Raji (cell line): ENCODE measurements around the gene MGRN1.

Experiments used
- POLR2A ChIP-seq: IDR thresholded peaks from 2 replicates; pipeline ENCODE4 v1.6.1; 2011; ENCODE audit warnings: low read depth, low read length, control low read depth; ENCODE audit not compliant: insufficient read depth

MGRN1 gene

DNA sequence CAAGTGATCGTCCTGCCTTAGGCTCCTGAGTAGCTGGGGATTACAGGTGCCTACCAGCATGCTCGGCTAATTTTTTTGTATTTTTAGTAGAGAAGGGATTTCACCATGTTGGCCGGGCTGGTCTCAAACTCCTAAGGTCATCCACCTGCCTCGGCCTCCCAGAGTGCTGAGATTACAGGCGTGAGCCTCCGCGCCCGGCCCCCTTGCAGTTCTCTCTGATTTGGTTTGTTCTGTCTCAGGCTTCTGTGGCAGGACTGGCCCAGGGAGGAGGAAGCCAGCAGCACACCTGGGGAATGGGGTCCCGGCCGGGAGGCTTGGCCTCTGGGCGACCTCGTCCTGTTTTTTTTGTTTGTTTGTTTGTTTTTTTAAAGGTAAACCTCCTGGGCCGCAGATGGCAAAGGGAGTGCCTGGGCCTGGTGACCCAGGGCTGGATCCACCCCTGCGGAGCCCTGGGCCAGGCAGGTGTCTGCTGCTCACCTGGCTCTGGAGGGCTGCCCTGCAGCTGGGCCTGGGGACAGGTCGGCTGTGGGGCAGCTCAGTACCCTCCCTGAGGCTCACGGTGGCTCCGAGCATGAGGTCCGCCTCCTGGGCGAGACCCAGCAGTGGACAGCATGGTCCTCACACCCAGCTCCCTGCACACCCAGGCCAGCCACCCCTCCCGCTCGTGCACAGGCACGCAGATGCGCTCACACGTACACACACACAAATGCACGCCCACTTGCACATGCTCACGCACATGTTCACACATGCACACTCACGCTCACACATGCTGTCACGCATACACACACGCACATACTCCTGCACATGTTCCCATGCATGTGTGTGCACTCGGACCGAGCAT is 65.5 kb downstream of the MGRN1 start:
- no peak for TF ChIP-seq POLR2A

- TF ChIP-seq POLR2A, result no peak
Measured at GRCh38 chr16:4690946-4691665, 66.5 kb downstream of the MGRN1 start.

GRCh38 chr16:4691666-4692412 is 67.2 kb downstream of the MGRN1 start:
- no peak for TF ChIP-seq POLR2A

DNA sequence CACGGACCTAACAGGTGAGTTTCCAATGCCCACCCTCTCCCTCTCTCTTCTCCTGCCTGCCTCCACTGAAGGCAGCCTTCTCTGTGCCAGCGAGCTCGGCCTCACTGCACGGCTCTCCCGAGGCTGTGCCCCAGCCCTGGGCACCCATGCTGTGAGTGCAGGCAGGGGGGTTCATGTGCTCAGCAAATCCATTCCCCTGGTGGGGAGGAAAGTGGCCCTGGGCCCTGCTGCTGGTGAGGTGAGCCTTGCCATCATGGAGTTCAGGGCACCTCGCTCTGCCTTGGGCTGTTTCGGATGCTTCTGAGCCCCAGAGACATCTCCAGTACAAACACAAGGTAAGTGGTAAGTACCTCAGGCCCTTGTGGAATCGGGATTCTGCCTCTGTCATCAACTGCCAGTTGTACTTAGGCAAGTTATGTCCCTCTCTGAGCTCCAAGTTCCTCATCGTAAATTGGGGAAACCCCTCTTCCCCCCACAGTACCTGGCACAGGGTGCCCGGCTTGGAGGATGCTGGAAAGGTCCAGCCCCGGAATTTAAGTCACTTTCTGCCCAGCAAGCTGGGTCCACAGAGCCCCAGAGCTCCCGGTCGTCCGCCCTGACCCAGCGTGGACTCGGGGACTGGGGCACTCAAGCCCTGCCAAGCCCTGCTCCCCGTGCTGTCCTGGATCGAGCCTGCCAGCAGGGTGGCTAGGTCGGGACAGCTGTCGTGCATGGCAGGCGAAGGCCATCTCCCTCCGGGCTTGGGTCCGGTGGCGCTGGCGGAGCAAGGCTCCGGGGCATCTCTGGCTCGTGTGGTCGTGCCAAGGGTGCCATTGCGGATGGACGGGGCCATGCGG is 68.1 kb downstream of the MGRN1 start:
- no peak for TF ChIP-seq POLR2A

DNA sequence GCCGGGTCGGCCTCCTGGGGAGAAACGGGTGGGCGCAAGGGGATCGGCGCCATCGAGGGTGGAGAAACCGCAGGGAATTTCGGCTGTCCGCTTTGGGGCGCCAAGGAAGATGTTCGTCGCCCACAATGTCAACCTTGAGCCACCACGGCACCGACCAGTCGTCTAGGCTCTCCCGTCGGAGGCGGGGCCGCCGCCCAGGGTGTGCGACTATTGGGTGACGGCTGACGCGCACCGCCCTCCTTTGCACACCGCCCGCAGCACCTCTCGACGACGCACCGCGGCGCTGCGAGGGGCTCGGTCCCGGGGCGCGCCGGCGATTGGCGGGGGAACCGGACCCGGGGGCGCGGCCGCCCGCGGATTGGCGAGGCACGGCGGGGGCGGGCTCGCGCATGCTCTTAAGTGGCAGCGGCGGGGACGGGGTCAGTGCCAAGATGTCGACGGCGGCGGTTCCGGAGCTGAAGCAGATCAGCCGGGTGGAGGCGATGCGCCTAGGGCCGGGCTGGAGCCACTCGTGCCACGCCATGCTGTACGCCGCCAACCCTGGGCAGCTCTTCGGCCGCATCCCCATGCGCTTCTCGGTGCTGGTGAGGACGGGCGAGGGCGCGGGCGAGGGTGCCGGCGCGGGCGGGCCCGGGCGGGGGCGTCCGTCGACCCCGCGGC is 68.8 kb downstream of the MGRN1 start, which contains the start of gene NUDT16L1:
Gene NUDT16L1 (plus strand): TSS at position 267 of the 660 bp plus-strand sequence. CDS start 165 bp downstream, at position 432.
- peak; percentile 87 for TF ChIP-seq POLR2A

DNA sequence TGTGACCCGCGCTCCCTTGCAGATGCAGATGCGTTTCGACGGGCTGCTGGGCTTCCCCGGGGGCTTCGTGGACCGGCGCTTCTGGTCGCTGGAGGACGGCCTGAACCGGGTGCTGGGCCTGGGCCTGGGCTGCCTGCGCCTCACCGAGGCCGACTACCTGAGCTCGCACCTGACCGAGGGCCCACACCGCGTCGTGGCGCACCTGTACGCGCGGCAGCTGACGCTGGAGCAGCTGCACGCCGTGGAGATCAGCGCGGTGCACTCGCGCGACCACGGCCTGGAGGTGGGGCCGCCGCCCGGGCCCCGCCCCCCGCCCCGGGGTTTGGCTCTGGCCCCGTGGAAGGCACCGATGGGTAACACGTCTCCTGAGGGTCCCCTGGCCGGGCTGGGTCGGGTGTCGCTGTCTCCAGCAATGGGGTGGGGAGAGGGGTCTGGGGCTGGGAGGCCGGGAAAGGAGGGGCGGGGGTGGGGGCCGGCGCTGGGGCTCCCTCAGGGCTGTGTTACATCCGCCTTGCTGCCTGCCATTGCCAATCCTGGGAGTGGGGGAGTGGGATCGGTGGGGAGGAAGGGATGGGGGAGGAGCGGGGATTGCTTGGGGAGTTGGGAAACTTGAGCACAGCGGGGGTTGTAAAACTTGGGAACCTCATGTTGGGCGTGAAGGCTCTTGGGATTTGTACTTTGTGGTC is 69.5 kb downstream of the MGRN1 start:
- no peak; the same call in 1 of the 2 replicates for TF ChIP-seq POLR2A

GRCh38 chr16:4694642-4695451 is 70.2 kb downstream of the MGRN1 start:
- no peak for TF ChIP-seq POLR2A

DNA sequence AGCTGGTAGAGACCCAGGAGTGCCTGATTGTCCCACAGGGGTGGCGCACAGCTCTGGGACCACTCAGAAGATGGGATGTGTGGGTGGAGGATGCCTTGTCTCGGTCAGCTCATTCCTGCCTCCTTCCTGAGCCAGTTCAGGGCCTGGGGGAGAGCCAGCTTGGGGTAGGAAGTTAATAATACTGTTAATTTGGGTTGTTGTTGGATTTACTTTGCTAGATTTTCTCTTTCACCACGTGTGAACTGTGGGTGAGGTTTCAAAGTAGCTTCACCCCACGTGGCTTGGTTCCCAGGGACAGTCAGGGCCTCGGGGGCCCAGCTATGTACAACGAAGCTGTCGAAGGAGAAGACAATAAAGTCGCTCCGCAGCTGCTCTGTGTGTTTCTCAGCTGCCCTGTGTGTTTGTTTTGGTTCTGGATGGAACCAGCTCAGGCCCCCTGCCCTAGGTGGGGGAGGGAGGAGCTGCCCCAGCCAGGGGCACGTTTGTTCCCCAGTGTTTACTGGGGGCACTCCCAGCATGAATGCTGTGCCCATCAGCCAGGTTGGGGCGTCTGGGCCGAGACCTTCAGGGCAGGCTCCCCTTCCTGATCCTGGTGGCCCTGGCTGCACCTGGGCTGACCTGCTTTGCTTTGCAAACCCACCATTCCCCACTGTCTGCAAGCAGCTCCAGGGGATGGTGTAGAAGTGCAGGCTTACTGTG is 71.0 kb downstream of the MGRN1 start:
- no peak for TF ChIP-seq POLR2A

DNA sequence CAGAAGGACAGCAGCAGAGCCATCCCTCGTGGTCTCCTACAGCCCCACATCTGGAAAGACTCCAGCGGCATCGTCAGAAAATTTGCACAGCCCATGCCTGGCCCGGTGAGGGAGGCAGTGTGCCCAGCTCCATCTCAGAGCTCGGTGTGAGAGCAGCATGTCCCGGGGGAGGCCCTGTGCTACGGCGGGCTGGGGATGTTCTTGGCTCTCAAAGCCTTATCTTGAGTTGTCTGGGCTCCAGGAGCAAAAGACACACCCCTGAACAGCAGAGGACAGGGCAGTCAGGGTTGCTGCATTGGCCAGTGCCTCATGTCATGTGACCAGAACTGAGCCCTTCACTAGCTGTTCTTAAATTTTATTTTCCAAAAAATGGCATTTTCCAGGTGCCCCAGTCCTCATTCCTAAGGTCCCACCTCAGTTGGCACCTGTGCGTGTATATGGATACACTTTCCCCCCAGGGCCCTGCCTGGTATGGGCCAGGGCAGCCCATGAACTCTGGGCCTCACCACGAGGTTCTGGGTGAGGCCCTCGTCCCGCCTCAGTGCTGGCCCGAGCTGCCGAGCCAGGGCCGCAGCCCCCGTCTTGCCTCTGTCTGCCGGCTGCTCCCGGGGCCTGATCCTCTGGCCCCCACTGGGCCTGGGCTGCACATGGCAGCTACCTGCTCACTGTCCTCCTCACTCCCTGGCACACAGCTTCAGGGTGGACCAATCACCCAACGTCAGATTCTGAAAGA is 71.7 kb downstream of the MGRN1 start:
- no peak for TF ChIP-seq POLR2A

GRCh38 chr16:4696905-4697847 is 72.5 kb downstream of the MGRN1 start:
- no peak for TF ChIP-seq POLR2A

DNA sequence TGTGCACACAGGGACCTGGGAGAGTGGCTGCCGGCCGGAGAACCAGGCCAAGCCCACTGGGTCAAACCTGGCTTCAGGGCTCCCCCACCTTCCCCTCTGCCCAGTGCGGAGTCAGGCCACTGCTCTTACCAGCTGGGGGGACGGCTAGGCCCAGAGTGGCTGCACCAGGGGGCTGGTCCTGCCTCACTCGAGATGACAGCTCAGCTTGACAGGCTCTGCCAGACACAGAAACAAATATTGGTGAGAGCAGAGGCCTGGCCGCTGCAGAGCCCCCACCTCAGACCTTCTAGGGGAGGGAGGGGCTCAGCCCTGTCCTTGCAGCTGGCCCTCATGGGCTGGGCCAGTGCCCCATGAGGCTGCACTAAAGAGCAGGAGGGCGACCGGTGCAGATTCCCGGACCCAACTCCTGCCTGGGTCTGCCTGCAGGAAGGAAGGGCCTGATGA is 73.2 kb downstream of the MGRN1 start:
- TF ChIP-seq POLR2A, result no peak
